Thyroid gland (tissue), 4 donors: ENCODE measurements around the gene TSC22D4.

ENCODE experiments used
- CTCF ChIP-seq, 6 experiments: fragments of 200-600 bp in 3 of 6; fragments of 450-650 bp in 3 of 6; sonication (generic) in 3 of 6; IDR thresholded peaks; one replicate each; pipeline ENCODE4 v1.5.1; 2016 to 2019; ENCODE audit warnings: antibody characterized with exemption in 6 of 6, mild to moderate bottlenecking in 2 of 6, inconsistent platforms in 1 of 6, moderate library complexity in 1 of 6
- POLR2A ChIP-seq, 2 donors: fragments of 450-650 bp; IDR thresholded peaks; one replicate each; pipeline ENCODE4 v1.6.1; 2017; ENCODE audit warnings: antibody characterized with exemption in 2 of 2, mild to moderate bottlenecking in 2 of 2, moderate library complexity in 1 of 2

GRCh38 chr7:100446040-100446439 lies 33.0 kb downstream of the TSC22D4 start:
- no peak for TF ChIP-seq CTCF (IDR thresholded peaks at IDR 0.05)
- no peak for TF ChIP-seq POLR2A (IDR thresholded peaks at IDR 0.05)
